HG02588 (cell line): ENCODE measurements around the gene GPR15LG.

Experiments used
- ATAC-seq: cut with Tn5 transposase; IDR thresholded peaks from one replicate; pipeline ENCODE4 v1.9.1; 2021; ENCODE audit warnings: mild to moderate bottlenecking, moderate library complexity; ENCODE audit not compliant: unreplicated experiment

GPR15LG gene

GRCh38 chr10:84191106-84191505 lies 17.5 kb downstream of the GPR15LG start:
- ATAC-seq: no peak

- ATAC-seq: no peak
Measured at GRCh38 chr10:84193327-84193726, 19.7 kb downstream of the GPR15LG start.

- ATAC-seq: no peak
Measured at GRCh38 chr10:84193846-84194423, 20.3 kb downstream of the GPR15LG start.

- peak; percentile 85 for ATAC-seq
Measured at GRCh38 chr10:84194424-84195043, 20.9 kb downstream of the GPR15LG start, which contains the start of gene CDHR1. CDHR1 (plus strand) TSS chr10:84194537; CDS start chr10:84194761, 224 bp downstream.

GRCh38 chr10:84195044-84195830 lies 21.6 kb downstream of the GPR15LG start:
- ATAC-seq: no peak

- no peak for ATAC-seq
Measured at GRCh38 chr10:84196083-84196482, 22.5 kb downstream of the GPR15LG start.

GRCh38 chr10:84196941-84197340 lies 23.3 kb downstream of the GPR15LG start:
- ATAC-seq: no peak

- ATAC-seq: no peak
Measured at GRCh38 chr10:84197643-84198042, 24.0 kb downstream of the GPR15LG start.

GRCh38 chr10:84198206-84198915 lies 24.8 kb downstream of the GPR15LG start:
- ATAC-seq: no peak

GRCh38 chr10:84200537-84201243 lies 27.1 kb downstream of the GPR15LG start:
- ATAC-seq: no peak

GRCh38 chr10:84201244-84201606 lies 27.6 kb downstream of the GPR15LG start:
- ATAC-seq: no peak

GRCh38 chr10:84201682-84202081 lies 28.1 kb downstream of the GPR15LG start:
- ATAC-seq: no peak

- ATAC-seq: no peak
Measured at GRCh38 chr10:84202349-84202748, 28.7 kb downstream of the GPR15LG start.

GRCh38 chr10:84204122-84204521 lies 30.5 kb downstream of the GPR15LG start:
- peak; percentile 66 for ATAC-seq

- ATAC-seq: no peak
Measured at GRCh38 chr10:84204610-84205009, 31.0 kb downstream of the GPR15LG start.

- ATAC-seq: peak; percentile 75
Measured at GRCh38 chr10:84205049-84205852, 31.6 kb downstream of the GPR15LG start.

- no peak for ATAC-seq
Measured at GRCh38 chr10:84205853-84206525, 32.4 kb downstream of the GPR15LG start.

- ATAC-seq: no peak
Measured at GRCh38 chr10:84208023-84208422, 34.4 kb downstream of the GPR15LG start.

- ATAC-seq: no peak
Measured at GRCh38 chr10:84211566-84211965, 38.0 kb downstream of the GPR15LG start.
